Endothelial cell of umbilical vein (primary cell): ENCODE measurements around the gene BRPF1. TPM values are rescaled to one million over a fixed set of nuclear protein-coding genes. Genes with fewer than 3 reads are reported as not detected.

Experiments used
- BruUV-seq: library from RNA; stranded (reverse); fragments of 400-500 nt; replicated peaks from 2 replicates; lab custom pipeline; 2021; lab: Mats Ljungman, UMichigan
- CTCF ChIA-PET: fragments of 300-600, 350-600 bp; sonication (Branson Sonifier 250); formaldehyde crosslinking; loops from one replicate; lab custom pipeline; 2021; ENCODE audit warnings: antibody characterized with exemption, inconsistent platforms; lab: Charles Lee
- POLR2A ChIA-PET: fragments of 300-600, 350-600 bp; sonication (Branson Sonifier 250); formaldehyde crosslinking; loops from one replicate; lab custom pipeline; 2021; ENCODE audit warnings: antibody characterized with exemption, inconsistent platforms; lab: Charles Lee
- DNase-seq: peaks from one replicate; pipeline ENCODE4 v3.0.0-alpha.2; 2011; ENCODE audit warnings: low read depth, low spot score
- FAIRE-seq: peaks from 2 replicates; lab custom pipeline; 2011; peaks lifted over from hg19 to GRCh38; lab: Jason Lieb, UNC
- H2AFZ ChIP-seq: 2 replicates; pipeline ENCODE4 v1.6.0; 2012; ENCODE audit warnings: low read depth, low read length, control low read depth, inconsistent platforms
- H3K27ac ChIP-seq: 2 replicates; pipeline ENCODE4 v1.5.1; 2011; ENCODE audit warnings: low read depth, mild to moderate bottlenecking, control low read depth, low read length, moderate library complexity; ENCODE audit not compliant: insufficient read depth
- H3K27me3 ChIP-seq, 2 experiments: 2 replicates each; pipeline versions ENCODE4 v1.6.0 to v1.6.1; 2011; ENCODE audit warnings: low read length in 2 of 2, mixed read lengths in 1 of 2; ENCODE audit not compliant: control insufficient read depth in 2 of 2, insufficient read depth in 2 of 2
- H3K36me3 ChIP-seq, 2 experiments: 2 replicates in 1 of 2; 3 replicates in 1 of 2; pipeline ENCODE4 v1.5.1; 2011; ENCODE audit warnings: low read length in 2 of 2, mild to moderate bottlenecking in 1 of 2, moderate library complexity in 1 of 2; ENCODE audit not compliant: control insufficient read depth in 2 of 2, insufficient read depth in 2 of 2; ENCODE audit errors: extremely low read depth in 1 of 2
- H3K4me1 ChIP-seq: 3 replicates; pipeline ENCODE4 v1.5.1; 2011; ENCODE audit warnings: mild to moderate bottlenecking, low read length; ENCODE audit not compliant: control insufficient read depth, insufficient read depth; ENCODE audit errors: extremely low read depth
- H3K4me2 ChIP-seq: 2 replicates; pipeline ENCODE4 v1.6.1; 2011; ENCODE audit warnings: low read length, control low read depth, mixed read lengths; ENCODE audit not compliant: insufficient read depth
- H3K4me3 ChIP-seq, 3 experiments: fragments of 200-600 bp in 1 of 3; sonication (generic), shearing (Covaris generic) in 1 of 3; replicated peaks in 1 of 3; 2 replicates each; pipeline ENCODE4 v1.5.1; 2011 to 2016; ENCODE audit warnings: control low read depth in 3 of 3, low read length in 3 of 3, mild to moderate bottlenecking in 2 of 3, inconsistent platforms in 1 of 3, low read depth in 1 of 3, moderate library complexity in 1 of 3; ENCODE audit not compliant: insufficient read depth in 1 of 3
- H3K79me2 ChIP-seq: 2 replicates; pipeline ENCODE4 v1.6.0; 2012; ENCODE audit warnings: low read length, inconsistent platforms; ENCODE audit not compliant: control insufficient read depth, insufficient read depth
- H3K9ac ChIP-seq: replicated peaks from 2 replicates; pipeline ENCODE3; 2011; ENCODE audit warnings: low read length, control low read depth; ENCODE audit not compliant: insufficient read depth; ENCODE audit errors: extremely low read depth
- H3K9me1 ChIP-seq: replicated peaks from 3 replicates; pipeline ENCODE4 v1.6.0; 2011; ENCODE audit warnings: mild to moderate bottlenecking, low read length; ENCODE audit not compliant: control insufficient read depth, insufficient read depth; ENCODE audit errors: extremely low read depth
- H3K9me3 ChIP-seq: replicated peaks from 2 replicates; pipeline ENCODE4 v1.5.1; 2012; ENCODE audit warnings: low read length, inconsistent platforms; ENCODE audit not compliant: control insufficient read depth, insufficient read depth
- H4K20me1 ChIP-seq: replicated peaks from 2 replicates; pipeline ENCODE3; 2011; ENCODE audit warnings: mild to moderate bottlenecking, low read length; ENCODE audit not compliant: control insufficient read depth, insufficient read depth; ENCODE audit errors: extremely low read depth
- FOS ChIP-seq: IDR thresholded peaks from 2 replicates; pipeline ENCODE4 v1.6.1; 2011; ENCODE audit warnings: mild to moderate bottlenecking, low read length, moderate library complexity, borderline replicate concordance; ENCODE audit not compliant: insufficient read depth
- GATA2 ChIP-seq: IDR thresholded peaks from 2 replicates; pipeline ENCODE4 v1.7.0; 2011; ENCODE audit warnings: low read depth, mild to moderate bottlenecking, moderate library complexity, mixed read lengths, low read length; ENCODE audit not compliant: insufficient read length, insufficient read depth
- JUN ChIP-seq: IDR thresholded peaks from 2 replicates; pipeline ENCODE4 v1.6.1; 2011; ENCODE audit warnings: borderline replicate concordance, low read depth; ENCODE audit not compliant: insufficient read length, insufficient read depth
- MAX ChIP-seq: IDR thresholded peaks from 2 replicates; pipeline ENCODE4 v1.6.1; 2011; ENCODE audit not compliant: insufficient read depth, insufficient read length
- POLR2A ChIP-seq: IDR thresholded peaks from 2 replicates; pipeline ENCODE4 v1.6.1; 2012; ENCODE audit warnings: low read depth, mild to moderate bottlenecking, control low read depth, low read length
- POLR2AphosphoS5 ChIP-seq: IDR thresholded peaks from 2 replicates; pipeline ENCODE4 v1.6.1; 2012; ENCODE audit warnings: low read depth, mild to moderate bottlenecking, control low read depth, low read length, moderate library complexity; ENCODE audit not compliant: insufficient read depth
- dilution Hi-C: fragments of 300-500 bp; cut with MboI; formaldehyde crosslinking; loops from one replicate; pipeline ENCODE4 v1.15.0; 2019; ENCODE audit warnings: low sequenced_read_pairs; ENCODE audit not compliant: extremely low pct_ligation_motif_present
- intact Hi-C: fragments of 100-400 bp; cut with micrococcal nuclease; formaldehyde crosslinking; loops from one replicate; pipeline ENCODE4 v1.10.0; 2022
- polyA plus RNA-seq, 4 experiments: library from polyadenylated mRNA; depleted of rRNA in 3 of 4; stranded (reverse) in 3 of 4; unstranded in 1 of 4; fragments of >200 nt; gene quantifications; 2 replicates each; pipeline versions ENCODE4 v1.2.1 to v1.2.3, GENCODE V29; 2011 to 2012; ENCODE audit warnings: missing spikeins in 1 of 4
- total RNA-seq: library from RNA; stranded (reverse); gene quantifications from 2 replicates; pipeline ENCODE4 v1.2.3, GENCODE V29; 2021

The BRPF1 gene
- total and polyA plus RNA-seq, 2 donors (not counting 3 experiments of a cell fraction or from before 2014, with no cell fraction given), result 12.5 to 26.2 TPM

DNA sequence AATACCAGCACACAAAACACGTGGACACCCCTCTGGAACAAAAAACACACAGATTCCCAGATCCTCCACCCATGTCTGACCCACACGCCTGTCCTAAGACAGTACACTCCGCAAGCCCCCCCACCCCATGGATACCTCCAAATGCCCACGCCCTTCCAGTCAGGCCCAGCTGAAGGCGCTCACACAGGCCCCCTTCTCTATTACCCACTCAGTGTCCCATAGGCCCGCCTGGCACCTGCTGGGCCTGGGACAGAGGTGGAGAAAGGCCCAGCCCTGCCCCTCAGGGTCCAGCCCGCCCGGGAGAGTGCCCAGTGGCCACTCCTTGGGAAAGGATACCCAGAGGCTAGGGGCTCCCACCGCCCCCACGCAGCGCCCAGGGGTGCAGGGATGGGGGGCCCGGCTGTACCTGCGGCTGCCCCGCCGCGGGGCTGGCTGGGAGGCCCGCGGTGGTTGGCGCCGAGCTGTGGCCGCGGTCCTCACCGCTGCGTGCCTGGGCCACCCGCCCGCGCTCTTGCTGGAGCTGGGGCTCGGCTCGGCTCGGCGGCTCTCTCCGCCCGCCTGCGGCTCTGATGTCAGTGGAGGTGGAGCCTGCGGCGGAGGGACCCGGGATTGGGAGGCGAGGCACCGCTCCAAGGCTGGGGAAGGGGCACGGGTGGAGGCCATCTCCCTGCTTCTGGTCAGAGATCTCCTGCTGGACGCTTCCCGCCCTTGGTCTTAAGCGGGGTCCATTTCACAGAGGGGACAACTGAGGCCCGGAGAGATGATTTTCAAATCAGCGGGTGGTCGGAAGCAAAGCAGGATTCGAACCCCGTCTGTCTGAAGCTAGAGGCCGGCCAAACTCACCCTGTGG, 38.1 kb downstream of the BRPF1 start, which contains the start of gene CAMK1:
Gene CAMK1 (minus strand): TSS at position 522 of the 850 bp plus-strand sequence. CDS start 2,198 bp downstream, outside the sequence.
- peak within 1 kb of the TSS; percentile 27 for H3K27ac ChIP-seq
- TF ChIP-seq GATA2, result no peak
- no peak for TF ChIP-seq FOS
- TF ChIP-seq POLR2A, result peak; percentile 79
- TF ChIP-seq MAX, result no peak
- TF ChIP-seq JUN, result no peak
- TF ChIP-seq POLR2AphosphoS5, result peak; percentile 84
- H3K9ac ChIP-seq, result peak within 1 kb of the TSS; percentile 73
- H3K27me3 ChIP-seq, result no peaks in the 10 kb centered on the region
- no TSS peak for BruUV-seq
- no peaks in the 10 kb centered on the region for H3K9me3 ChIP-seq
- peaks cover 18% of the 10 kb centered on the region for H3K4me1 ChIP-seq
- CTCF ChIA-PET, result interaction anchor here (0.7 to 1.6 kb wide), 3 partner anchors 11 to 15 kb away, joined by 3 to 5 read pairs (median 3); no protein-coding TSS in a partner anchor
- no peaks in the 10 kb centered on the region for H3K9me1 ChIP-seq
- POLR2A ChIA-PET, result interaction anchor here (0.6 to 0.7 kb wide), 3 partner anchors 23 to 718 kb away, joined by 3 to 4 read pairs (median 3); partner anchors contain the start of gene ARPC4
- peak; percentile 75 for DNase-seq
- peak within 1 kb of the TSS; percentile 83 for H3K4me2 ChIP-seq
- H2AFZ ChIP-seq, result peak within 1 kb of the TSS; percentile 97
- H3K36me3 ChIP-seq, result peaks cover 0 to 2% of the 10 kb centered on the region in 2 experiments
- peaks cover 6% of the 10 kb centered on the region for H3K79me2 ChIP-seq
- peak; percentile 77 for FAIRE-seq
- dilution Hi-C loops (no loop called here), intact Hi-C loops (loop anchor here (1.0 kb wide), 2 partner anchors 14 to 38 kb away; partner anchors contain the start of gene BRPF1)
- H4K20me1 ChIP-seq, result no peaks in the 10 kb centered on the region
- peak within 1 kb of the TSS; percentile 60 to 65 (median 62) for H3K4me3 ChIP-seq
